ENCODE results near the gene LRP1B.
A peak's percentile ranks its signal among the peaks of the same experiment; 100 is the strongest.
"Not testable (repeated sequence)": the region's sequence is repeated elsewhere in the genome, so short reads cannot be mapped to it uniquely, and the experiment has no call there.

The LRP1B gene

DNA sequence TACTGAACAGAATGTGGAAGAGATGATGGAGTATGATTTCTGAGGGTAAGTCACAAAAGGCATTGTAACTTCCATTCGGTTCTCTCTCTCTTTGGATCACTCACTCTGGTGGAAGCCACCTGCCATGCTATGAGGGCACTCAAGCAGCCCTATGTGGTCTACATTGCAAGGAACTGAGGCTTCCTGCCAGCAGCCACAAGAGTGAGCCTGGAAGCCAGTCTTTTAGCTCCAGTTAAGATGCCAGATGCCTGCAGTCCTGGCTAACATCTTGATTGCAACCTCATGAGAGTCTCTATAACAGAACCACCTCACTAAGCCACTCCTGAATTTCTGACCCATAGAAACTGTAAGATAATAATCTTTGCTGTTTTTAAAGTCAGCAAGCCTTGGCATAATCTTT is 935.7 kb downstream of the LRP1B start:
- TF ChIP-seq, protein P1, sequence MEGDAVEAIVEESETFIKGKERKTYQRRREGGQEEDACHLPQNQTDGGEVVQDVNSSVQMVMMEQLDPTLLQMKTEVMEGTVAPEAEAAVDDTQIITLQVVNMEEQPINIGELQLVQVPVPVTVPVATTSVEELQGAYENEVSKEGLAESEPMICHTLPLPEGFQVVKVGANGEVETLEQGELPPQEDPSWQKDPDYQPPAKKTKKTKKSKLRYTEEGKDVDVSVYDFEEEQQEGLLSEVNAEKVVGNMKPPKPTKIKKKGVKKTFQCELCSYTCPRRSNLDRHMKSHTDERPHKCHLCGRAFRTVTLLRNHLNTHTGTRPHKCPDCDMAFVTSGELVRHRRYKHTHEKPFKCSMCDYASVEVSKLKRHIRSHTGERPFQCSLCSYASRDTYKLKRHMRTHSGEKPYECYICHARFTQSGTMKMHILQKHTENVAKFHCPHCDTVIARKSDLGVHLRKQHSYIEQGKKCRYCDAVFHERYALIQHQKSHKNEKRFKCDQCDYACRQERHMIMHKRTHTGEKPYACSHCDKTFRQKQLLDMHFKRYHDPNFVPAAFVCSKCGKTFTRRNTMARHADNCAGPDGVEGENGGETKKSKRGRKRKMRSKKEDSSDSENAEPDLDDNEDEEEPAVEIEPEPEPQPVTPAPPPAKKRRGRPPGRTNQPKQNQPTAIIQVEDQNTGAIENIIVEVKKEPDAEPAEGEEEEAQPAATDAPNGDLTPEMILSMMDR (IDR thresholded peaks at IDR 0.05): no peak
- no peak for TF ChIP-seq ZFX (IDR thresholded peaks at IDR 0.05; ENCODE audit: borderline replicate concordance)
- no peak overlapping the region for H3K27ac ChIP-seq

DNA sequence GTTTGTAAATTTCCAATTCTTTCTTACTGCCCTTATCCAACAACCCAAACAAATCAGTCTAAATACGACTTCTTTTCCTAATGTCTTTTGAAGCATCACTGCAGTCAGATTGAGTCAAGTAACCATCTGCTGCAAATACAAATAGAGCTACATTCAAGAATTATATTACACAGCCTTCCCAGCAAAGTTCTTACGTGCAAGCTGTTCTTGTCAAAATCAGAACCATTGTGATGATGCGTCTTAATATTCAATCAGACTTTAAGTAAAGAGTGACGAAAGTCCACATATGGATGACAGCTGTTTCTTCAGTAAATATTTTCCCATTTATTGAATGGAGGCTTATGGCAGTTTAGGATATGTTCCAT is 943.8 kb downstream of the LRP1B start:
- H3K27ac ChIP-seq: no peak overlapping the region
- no peak for TF ChIP-seq ZFX (IDR thresholded peaks at IDR 0.05; ENCODE audit: borderline replicate concordance)
- TF ChIP-seq, protein P1 (IDR thresholded peaks at IDR 0.05): no peak

DNA sequence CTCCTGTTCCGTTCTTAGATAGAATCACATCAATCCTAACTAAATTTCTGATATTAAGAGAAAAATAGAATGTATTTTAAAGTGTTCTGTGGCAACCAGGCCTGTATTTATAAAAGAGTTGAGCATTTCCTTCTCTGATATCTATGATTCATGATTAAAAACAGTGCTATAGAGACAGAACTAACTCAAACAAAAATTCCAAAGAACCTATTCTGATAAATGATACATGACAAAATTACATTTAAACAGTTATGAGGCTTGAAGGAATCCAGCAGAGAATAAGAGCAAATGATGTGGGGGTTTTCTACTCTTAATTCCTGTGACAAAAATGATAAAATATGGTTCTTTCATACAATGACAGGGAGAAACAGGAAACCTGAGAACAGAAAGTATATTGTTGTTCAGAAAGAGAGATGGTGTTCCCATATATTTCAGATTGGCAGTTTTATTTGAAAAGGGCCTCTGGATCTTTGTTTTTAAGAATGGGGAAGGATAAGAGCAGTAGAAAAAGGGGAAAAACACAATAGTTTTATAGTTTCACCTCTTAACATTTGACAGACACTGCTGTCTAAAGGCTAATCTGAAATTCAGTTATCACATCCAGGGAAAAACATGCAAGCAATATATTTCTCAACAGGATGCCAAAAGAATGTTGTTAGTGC is 944.3 kb downstream of the LRP1B start:
- no peak overlapping the region for H3K27ac ChIP-seq
- TF ChIP-seq, protein P1 (IDR thresholded peaks at IDR 0.05): no peak
- TF ChIP-seq ZFX (IDR thresholded peaks at IDR 0.05; ENCODE audit: borderline replicate concordance): no peak

DNA sequence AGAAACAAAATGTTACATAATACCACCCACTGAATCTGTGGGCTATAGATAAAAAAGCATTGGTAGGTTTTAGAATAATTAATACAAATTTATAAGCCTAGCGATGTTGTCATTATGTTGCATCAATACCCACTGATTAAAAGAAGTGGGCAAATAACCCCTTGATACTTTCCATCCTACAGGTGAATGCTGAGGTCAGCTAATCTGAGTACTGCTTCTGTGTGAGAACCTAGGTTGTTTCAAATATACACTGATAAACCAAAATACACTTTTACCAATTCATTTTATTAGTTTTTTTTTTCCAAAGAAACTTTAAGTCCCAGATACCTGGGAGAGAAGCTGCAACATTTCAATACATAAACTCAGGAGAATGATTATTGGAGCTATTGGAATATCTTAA is 948.6 kb downstream of the LRP1B start:
- no peak overlapping the region for H3K27ac ChIP-seq

DNA sequence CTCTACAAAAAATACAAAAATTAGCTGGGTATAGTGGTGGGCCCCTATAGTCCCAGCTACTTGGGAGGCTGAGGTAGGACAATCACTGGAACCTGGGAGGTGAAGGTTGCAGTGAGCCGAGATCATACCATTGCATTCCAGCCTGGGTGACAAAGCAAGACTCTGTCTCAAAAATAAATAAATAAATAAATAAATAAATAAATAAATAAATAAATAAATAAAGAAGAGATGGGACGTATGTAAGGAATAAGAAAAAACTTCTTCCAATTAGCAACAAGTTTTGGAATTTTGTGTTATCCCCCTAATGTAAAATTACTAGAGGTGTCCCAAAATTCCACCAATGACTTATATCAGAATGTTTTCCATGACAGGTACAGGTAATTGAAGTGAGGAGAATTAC is 961.7 kb downstream of the LRP1B start:
- H3K27ac ChIP-seq: not testable (repeated sequence)

More for the DNA sequence above, 948.6 kb downstream of the LRP1B start:
- TF ChIP-seq ZFX (IDR thresholded peaks at IDR 0.05; ENCODE audit: borderline replicate concordance): no peak
- TF ChIP-seq, protein P1 (IDR thresholded peaks at IDR 0.05): no peak

DNA sequence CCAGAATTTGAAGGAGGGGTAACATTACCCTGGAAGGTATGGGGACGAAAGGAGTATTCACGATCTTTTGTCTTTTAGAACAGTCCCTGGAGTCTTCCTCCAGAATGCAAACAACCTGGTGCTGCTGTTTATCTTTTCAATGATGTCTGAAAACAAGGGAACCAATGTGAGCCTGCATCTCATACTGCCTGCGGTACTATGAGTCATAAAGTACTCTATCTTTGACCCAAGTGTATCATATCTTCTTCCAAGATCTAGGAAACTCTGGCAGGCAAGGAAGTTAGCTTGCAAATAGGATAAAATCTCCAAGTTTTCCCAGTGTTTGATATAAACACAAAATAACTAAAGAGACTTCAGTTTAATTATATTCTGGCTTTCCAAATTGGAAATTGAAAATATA is 968.5 kb downstream of the LRP1B start:
- TF ChIP-seq ZFX (IDR thresholded peaks at IDR 0.05; ENCODE audit: borderline replicate concordance): no peak
- TF ChIP-seq, protein P1 (IDR thresholded peaks at IDR 0.05): no peak
- peak overlapping the region; percentile 65 for H3K27ac ChIP-seq

DNA sequence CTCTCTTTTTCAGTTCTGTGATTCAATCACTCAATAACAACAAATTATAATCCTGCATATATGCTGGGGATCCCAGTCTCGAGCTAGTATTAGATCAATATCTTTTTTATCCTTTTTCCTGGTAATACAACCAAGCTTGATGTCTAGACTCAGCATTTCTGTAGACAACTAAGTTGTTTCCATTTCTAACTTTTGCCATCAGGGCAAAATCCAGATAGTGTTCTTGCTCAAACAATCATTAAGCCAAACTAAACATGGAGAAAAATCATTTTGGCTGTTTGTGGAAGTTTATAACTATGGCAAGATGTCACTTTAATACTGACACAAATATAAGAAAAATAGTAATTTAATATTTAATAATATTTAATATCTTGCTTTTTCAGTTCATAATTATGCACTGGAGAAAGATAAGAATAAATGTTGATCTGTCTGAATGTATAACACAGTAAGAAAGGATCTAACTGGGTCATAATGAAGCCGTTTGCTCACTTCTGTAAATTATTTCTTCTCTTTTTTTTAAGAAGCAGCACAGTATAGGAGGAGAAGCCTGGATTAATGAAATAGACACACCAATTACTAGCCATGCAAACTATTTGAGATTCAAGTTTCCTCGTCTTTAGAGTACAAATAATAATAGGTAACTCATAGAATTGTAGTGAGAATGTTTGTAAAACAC is 979.1 kb downstream of the LRP1B start:
- H3K27ac ChIP-seq: no peak overlapping the region

More for the DNA sequence above, 979.1 kb downstream of the LRP1B start:
- TF ChIP-seq ZFX (IDR thresholded peaks at IDR 0.05; ENCODE audit: borderline replicate concordance): no peak
- TF ChIP-seq, protein P1 (IDR thresholded peaks at IDR 0.05): no peak
